HepG2 (cell line): ENCODE data around the gene LIFR. TPM values are rescaled to one million over a fixed set of nuclear protein-coding genes. Genes with fewer than 3 reads are reported as not detected.

Source experiments
- ATAC-seq: fragments of 200-7000 bp; cut with Tn5 transposase; 3 replicates; pipeline ENCODE4 v1.9.1; 2020; ENCODE audit warnings: mild to moderate bottlenecking, moderate library complexity
- BruUV-seq: library from RNA; stranded (reverse); fragments of 400-500 nt; replicated peaks from 2 replicates; lab custom pipeline; 2021; lab: Mats Ljungman, UMichigan
- CTCF ChIA-PET: fragments of 300-600 bp; formaldehyde crosslinking; extraction: SDS; loops from one replicate; lab custom pipeline; 2021; ENCODE audit warnings: low total read pairs, inconsistent platforms, low intra/inter-chr PET ratio; lab: Yijun Ruan, JAX
- POLR2A ChIA-PET: fragments of 350-600 bp; sonication (Branson Sonifier 250); formaldehyde crosslinking; loops from one replicate; lab custom pipeline; 2020; ENCODE audit warnings: antibody characterized with exemption, inconsistent platforms; lab: Yijun Ruan, JAX
- DNase-seq: peaks from one replicate; pipeline ENCODE4 v3.0.0-alpha.2; 2015; ENCODE audit warnings: low spot score
- FAIRE-seq: peaks from 3 replicates; lab custom pipeline; 2011; peaks lifted over from hg19 to GRCh38; lab: Jason Lieb, UNC
- H2AFZ ChIP-seq: one replicate; pipeline ENCODE4 v1.6.1; 2011; ENCODE audit warnings: low read length, inconsistent platforms
- H3K27ac ChIP-seq: fragments of 300-600 bp; 3 replicates; pipeline ENCODE4 v1.8.0; 2011; ENCODE audit warnings: mixed run types, mild to moderate bottlenecking, mixed read lengths, low read length, inconsistent platforms; ENCODE audit not compliant: insufficient read depth; ENCODE audit errors: extremely low read length
- H3K27me3 ChIP-seq, 2 experiments: fragments of 200-600 bp in 1 of 2; 2 replicates in 1 of 2; 3 replicates in 1 of 2; pipeline versions ENCODE4 v1.6.0 to v1.8.0; 2011; ENCODE audit warnings: low read length in 2 of 2, mild to moderate bottlenecking in 2 of 2, moderate library complexity in 2 of 2, inconsistent platforms in 1 of 2; ENCODE audit not compliant: insufficient read depth in 2 of 2, control insufficient read depth in 1 of 2
- H3K36me3 ChIP-seq, 2 experiments: fragments of 200-600 bp in 1 of 2; replicated peaks in 1 of 2; 2 replicates in 1 of 2; 3 replicates in 1 of 2; pipeline versions ENCODE4 v1.5.1 to v1.8.0; 2011; ENCODE audit warnings: low read length in 2 of 2, inconsistent platforms in 1 of 2; ENCODE audit not compliant: insufficient read depth in 2 of 2, control insufficient read depth in 1 of 2
- H3K4me1 ChIP-seq: 2 replicates; pipeline ENCODE4 v1.5.1; 2012; ENCODE audit warnings: low read length, inconsistent platforms; ENCODE audit not compliant: insufficient read depth
- H3K4me2 ChIP-seq: 2 replicates; pipeline ENCODE4 v1.6.0; 2011; ENCODE audit warnings: low read depth, low read length, inconsistent platforms
- H3K4me3 ChIP-seq, 3 experiments: fragments of 200-600 bp in 1 of 3; sonication (generic), shearing (Covaris generic) in 1 of 3; replicated peaks in 1 of 3; 2 replicates each; pipeline ENCODE4 v1.5.1; 2011 to 2016; ENCODE audit warnings: low read length in 3 of 3, inconsistent platforms in 2 of 3, low read depth in 2 of 3, mild to moderate bottlenecking in 2 of 3, control low read depth in 1 of 3, mixed read lengths in 1 of 3; ENCODE audit not compliant: insufficient read depth in 1 of 3
- H3K79me2 ChIP-seq: one replicate; pipeline ENCODE4 v1.6.1; 2011; ENCODE audit warnings: low read length, inconsistent platforms; ENCODE audit not compliant: insufficient read depth
- H3K9ac ChIP-seq: 2 replicates; pipeline ENCODE4 v1.6.0; 2011; ENCODE audit warnings: mild to moderate bottlenecking, low read depth, low read length, inconsistent platforms; ENCODE audit not compliant: insufficient read depth
- H3K9me3 ChIP-seq: 2 replicates; pipeline ENCODE4 v1.5.1; 2012; ENCODE audit warnings: mild to moderate bottlenecking, low read length
- H4K20me1 ChIP-seq: 2 replicates; pipeline ENCODE4 v1.6.0; 2011; ENCODE audit warnings: inconsistent platforms, mild to moderate bottlenecking, low read length, moderate library complexity; ENCODE audit not compliant: insufficient read depth
- ASH2L ChIP-seq: fragments of 300-600, 200-600 bp; sonication (generic); IDR thresholded peaks from 2 replicates; pipeline ENCODE4 v1.7.0; 2017; ENCODE audit warnings: low read depth, mild to moderate bottlenecking, moderate library complexity, mixed read lengths, low read length; ENCODE audit not compliant: insufficient read length
- MAFK ChIP-seq, 2 experiments: IDR thresholded peaks in 1 of 2; conservative IDR thresholded peaks in 1 of 2; 2 replicates each; pipeline ENCODE4 v1.6.1; 2011; ENCODE audit warnings: improper control_type of control experiment in 2 of 2, low read length in 2 of 2
- NCOA2 ChIP-seq: sonication (generic); formaldehyde crosslinking; IDR thresholded peaks from 2 replicates; pipeline ENCODE4 v1.8.0; 2022; ENCODE audit warnings: inconsistent platforms
- NFE2 ChIP-seq: sonication (generic); formaldehyde crosslinking; IDR thresholded peaks from 2 replicates; pipeline ENCODE4 v1.4.0; 2020; ENCODE audit warnings: missing genetic modification reagents
- NR2F2 ChIP-seq: IDR thresholded peaks from 2 replicates; pipeline ENCODE4 v1.6.1; 2012; ENCODE audit warnings: low read depth, inconsistent platforms, borderline replicate concordance
- PPARG ChIP-seq: conservative IDR thresholded peaks from 2 replicates; pipeline ENCODE4 v1.6.1; 2016; ENCODE audit warnings: missing biosample characterization, missing genetic modification reagents
- RBFOX2 ChIP-seq: fragments of 200-400 bp; formaldehyde crosslinking; IDR thresholded peaks from 2 replicates; pipeline ENCODE4 v1.6.1; 2017; ENCODE audit warnings: low read depth, mild to moderate bottlenecking, low read length
- ZNF10 ChIP-seq: sonication (generic); formaldehyde crosslinking; IDR thresholded peaks from 2 replicates; pipeline ENCODE4 v1.4.0; 2020; ENCODE audit warnings: mild to moderate bottlenecking, low read depth, missing genetic modification reagents, borderline replicate concordance
- ZNF275 ChIP-seq: sonication (generic); formaldehyde crosslinking; IDR thresholded peaks from 2 replicates; pipeline ENCODE4 v1.8.0; 2022; ENCODE audit warnings: missing genetic modification reagents, mild to moderate bottlenecking, inconsistent platforms, borderline replicate concordance
- ZNF7 ChIP-seq: IDR thresholded peaks from 2 replicates; pipeline ENCODE4 v1.6.1; 2016; ENCODE audit warnings: missing biosample characterization, missing genetic modification reagents
- ZNF746 ChIP-seq: sonication (generic); formaldehyde crosslinking; IDR thresholded peaks from 2 replicates; pipeline ENCODE4 v1.8.0; 2022; ENCODE audit warnings: mild to moderate bottlenecking, missing genetic modification reagents
- ZNF883 ChIP-seq: sonication (generic); formaldehyde crosslinking; IDR thresholded peaks from 2 replicates; pipeline ENCODE4 v1.5.1; 2020; ENCODE audit warnings: mild to moderate bottlenecking, missing genetic modification reagents; ENCODE audit errors: not compliant biosample characterization
- WGBS: methylation state at CpG from one replicate; pipeline ENCODE4 v1.1.6; 2017; ENCODE audit warnings: low lambda C conversion rate; 5-methylcytosine and 5-hydroxymethylcytosine counted together
- in situ Hi-C: cut with HindIII; loops from 2 replicates; pipeline ENCODE4 v1.10.0; 2017; ENCODE audit warnings: low pct_unique_long_range_greater_than_20kb; ENCODE audit not compliant: extremely low pct_ligation_motif_present
- intact Hi-C: fragments of 100-400 bp; cut with micrococcal nuclease; formaldehyde crosslinking; loops from one replicate; pipeline ENCODE4 v1.10.0; 2022; ENCODE audit not compliant: unreplicated experiment
- polyA plus RNA-seq, 8 experiments: library from polyadenylated mRNA; depleted of rRNA in 3 of 8; stranded (reverse) in 7 of 8; unstranded in 1 of 8; fragments of >200 nt; fragmentation: Illumina TruSeq in 4 of 8; extraction: Trizol in 4 of 8; gene quantifications; 2 replicates each; pipeline versions ENCODE4 v1.2.1 to v1.2.3, GENCODE V29; 2011 to 2016; ENCODE audit warnings: low read depth in 4 of 8, missing spikeins in 1 of 8, mixed read lengths in 1 of 8; ENCODE audit not compliant: insufficient read depth in 1 of 8
- total RNA-seq, 5 experiments: library from RNA; depleted of rRNA; stranded (reverse); fragments of >200 nt; fragmentation: Illumina TruSeq; extraction: Trizol; gene quantifications; 2 replicates each; pipeline ENCODE4 v1.2.3, GENCODE V29; 2016; ENCODE audit warnings: low read depth in 1 of 5
- TF ChIP-seq, protein P1 (sequence below): sonication (generic); formaldehyde crosslinking; IDR thresholded peaks from 2 replicates; pipeline ENCODE4 v1.4.0; 2020; ENCODE audit warnings: missing genetic modification reagents

LIFR gene
- total and polyA plus RNA-seq, 2 of the 13 experiments (the other 11 are each of a cell fraction or from before 2014, with no cell fraction given), result 6.3 to 25.2 TPM

- no peak overlapping the region for H3K4me2 ChIP-seq
- 0 out of 2 replicates have a peak, but pooled peaks cover 6% of the 10 kb centered on the region for H3K4me1 ChIP-seq
- no peak overlapping the region for H3K4me3 ChIP-seq
- no peak overlapping the region for H2AFZ ChIP-seq
- H3K36me3 ChIP-seq, result no peaks in the 10 kb centered on the region
- no TSS peak for BruUV-seq
- DNase-seq (no peak), ATAC-seq (no peak), FAIRE-seq (no peak)
- in situ Hi-C loops, result loop anchor here (5.0 kb wide), 2 partner anchors 229 to 369 kb away; no protein-coding TSS in a partner anchor
- no peak overlapping the region for H3K9ac ChIP-seq
- intact Hi-C loops, result no loop called here
- POLR2A ChIA-PET, result no interaction called here
- H3K27ac ChIP-seq, result no peak overlapping the region
- no peaks in the 10 kb centered on the region for H3K79me2 ChIP-seq
- H4K20me1 ChIP-seq, result no peaks in the 10 kb centered on the region
- H3K9me3 ChIP-seq, result no peaks in the 10 kb centered on the region
- 0% methylated on average over 1 of the region's 1 CpG for WGBS
- CTCF ChIA-PET, result no interaction called here
- peaks cover 0 to 15% of the 10 kb centered on the region in 2 experiments; a peak in 3 of 5 replicates for H3K27me3 ChIP-seq
- TF ChIP-seq MAFK (conservative IDR thresholded peaks at IDR 0.05 in 1 of 2, IDR thresholded peaks at IDR 0.05 in 1 of 2; ENCODE audit: low read length in 2 of 2), result no peak
- TF ChIP-seq, protein P1, sequence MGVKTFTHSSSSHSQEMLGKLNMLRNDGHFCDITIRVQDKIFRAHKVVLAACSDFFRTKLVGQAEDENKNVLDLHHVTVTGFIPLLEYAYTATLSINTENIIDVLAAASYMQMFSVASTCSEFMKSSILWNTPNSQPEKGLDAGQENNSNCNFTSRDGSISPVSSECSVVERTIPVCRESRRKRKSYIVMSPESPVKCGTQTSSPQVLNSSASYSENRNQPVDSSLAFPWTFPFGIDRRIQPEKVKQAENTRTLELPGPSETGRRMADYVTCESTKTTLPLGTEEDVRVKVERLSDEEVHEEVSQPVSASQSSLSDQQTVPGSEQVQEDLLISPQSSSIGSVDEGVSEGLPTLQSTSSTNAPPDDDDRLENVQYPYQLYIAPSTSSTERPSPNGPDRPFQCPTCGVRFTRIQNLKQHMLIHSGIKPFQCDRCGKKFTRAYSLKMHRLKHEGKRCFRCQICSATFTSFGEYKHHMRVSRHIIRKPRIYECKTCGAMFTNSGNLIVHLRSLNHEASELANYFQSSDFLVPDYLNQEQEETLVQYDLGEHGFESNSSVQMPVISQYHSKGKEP (CRISPR knock-in tag), result no peak
- TF ChIP-seq ZNF7 (CRISPR knock-in tag), result no peak
- TF ChIP-seq NCOA2 (CRISPR knock-in tag), result no peak
- TF ChIP-seq NFE2 (CRISPR knock-in tag), result no peak
- TF ChIP-seq ZNF10 (CRISPR knock-in tag), result no peak
- TF ChIP-seq PPARG (CRISPR knock-in tag), result no peak
- no peak for TF ChIP-seq ZNF746
- no peak for TF ChIP-seq ZNF883 (CRISPR knock-in tag)
- no peak for TF ChIP-seq ASH2L
- TF ChIP-seq ZNF275 (CRISPR knock-in tag), result no peak
- no peak for TF ChIP-seq RBFOX2
- no peak for TF ChIP-seq NR2F2
Measured at GRCh38 chr5:38438757-38439156, 117.7 kb downstream of the LIFR start.
